Mesenchymal stem cell (in vitro differentiated cells and primary cell): ENCODE data around the gene ARHGAP24.
"Not testable (repeated sequence)": the region's sequence is repeated elsewhere in the genome, so short reads cannot be mapped to it uniquely, and the experiment has no call there.

ENCODE experiments used
- DNase-seq: peaks from one replicate; pipeline ENCODE4 v3.0.0-alpha.2; 2013
- H2AFZ ChIP-seq: one replicate; pipeline ENCODE4 v1.6.1; 2013; ENCODE audit warnings: low read depth, mild to moderate bottlenecking, control low read depth, inconsistent platforms, low read length, moderate library complexity
- H2AK5ac ChIP-seq: 2 replicates; pipeline ENCODE4 v1.6.1; 2013; ENCODE audit warnings: low read length, moderate library complexity, mild to moderate bottlenecking, inconsistent platforms; ENCODE audit not compliant: severe bottlenecking
- H2BK120ac ChIP-seq: one replicate; pipeline ENCODE4 v1.6.1; 2013; ENCODE audit warnings: low read depth, mild to moderate bottlenecking, inconsistent platforms, low read length, moderate library complexity
- H2BK12ac ChIP-seq, 2 experiments: one replicate each; pipeline ENCODE4 v1.6.1; 2013; ENCODE audit warnings: inconsistent platforms in 2 of 2, low read length in 2 of 2, mild to moderate bottlenecking in 2 of 2, moderate library complexity in 2 of 2, control low read depth in 1 of 2
- H2BK15ac ChIP-seq: one replicate; pipeline ENCODE4 v1.6.1; 2013; ENCODE audit warnings: mild to moderate bottlenecking, low read depth, inconsistent platforms; ENCODE audit not compliant: poor library complexity, severe bottlenecking
- H2BK5ac ChIP-seq: 2 replicates; pipeline ENCODE4 v1.6.1; 2013; ENCODE audit warnings: low read depth, mild to moderate bottlenecking, low read length, control low read depth, inconsistent platforms; ENCODE audit not compliant: poor library complexity, severe bottlenecking
- H3K14ac ChIP-seq, 2 experiments: one replicate each; pipeline ENCODE4 v1.6.1; 2013; ENCODE audit warnings: inconsistent platforms in 2 of 2, low read length in 2 of 2, control low read depth in 1 of 2, mild to moderate bottlenecking in 1 of 2, moderate library complexity in 1 of 2
- H3K18ac ChIP-seq, 2 experiments: one replicate each; pipeline ENCODE4 v1.6.1; 2013; ENCODE audit warnings: inconsistent platforms in 2 of 2, low read length in 2 of 2, control low read depth in 1 of 2, low read depth in 1 of 2, mild to moderate bottlenecking in 1 of 2
- H3K23ac ChIP-seq, 2 experiments: one replicate each; pipeline ENCODE4 v1.6.1; 2013; ENCODE audit warnings: inconsistent platforms in 2 of 2, low read length in 2 of 2, mild to moderate bottlenecking in 2 of 2, moderate library complexity in 2 of 2, control low read depth in 1 of 2
- H3K27ac ChIP-seq: 2 replicates; pipeline ENCODE4 v1.5.1; 2013; ENCODE audit warnings: mild to moderate bottlenecking, moderate library complexity, low read length, control low read depth, inconsistent platforms; ENCODE audit not compliant: poor library complexity, severe bottlenecking
- H3K27me3 ChIP-seq, 2 experiments: 2 replicates each; pipeline versions ENCODE4 v1.6.1 to v1.7.0; 2013; ENCODE audit warnings: low read length in 2 of 2, mild to moderate bottlenecking in 2 of 2, moderate library complexity in 2 of 2, control low read depth in 1 of 2, inconsistent platforms in 1 of 2; ENCODE audit not compliant: control insufficient read depth in 1 of 2, insufficient read depth in 1 of 2
- H3K36me3 ChIP-seq, 2 experiments: 2 replicates each; pipeline versions ENCODE4 v1.6.1 to v1.7.0; 2013; ENCODE audit warnings: low read length in 2 of 2, control low read depth in 1 of 2, inconsistent platforms in 1 of 2, low read depth in 1 of 2, mild to moderate bottlenecking in 1 of 2; ENCODE audit not compliant: insufficient read depth in 2 of 2, control insufficient read depth in 1 of 2
- H3K4ac ChIP-seq, 2 experiments: one replicate each; pipeline ENCODE4 v1.6.1; 2013; ENCODE audit warnings: inconsistent platforms in 2 of 2, low read length in 2 of 2, mild to moderate bottlenecking in 2 of 2, moderate library complexity in 2 of 2, control low read depth in 1 of 2, low read depth in 1 of 2
- H3K4me1 ChIP-seq: 2 replicates; pipeline ENCODE4 v1.6.1; 2013; ENCODE audit warnings: low read depth, low read length, control low read depth; ENCODE audit not compliant: control insufficient read depth, insufficient read depth
- H3K4me2 ChIP-seq: 2 replicates; pipeline ENCODE4 v1.6.1; 2013; ENCODE audit warnings: low read length, mild to moderate bottlenecking, inconsistent platforms; ENCODE audit not compliant: poor library complexity, severe bottlenecking
- H3K4me3 ChIP-seq, 2 experiments: 2 replicates each; pipeline versions ENCODE4 v1.5.1 to v1.7.0; 2013; ENCODE audit warnings: low read length in 2 of 2, mild to moderate bottlenecking in 2 of 2, control low read depth in 1 of 2, low read depth in 1 of 2; ENCODE audit not compliant: insufficient read depth in 1 of 2
- H3K79me1 ChIP-seq: replicated peaks from 2 replicates; pipeline ENCODE4 v1.6.1; 2013; ENCODE audit warnings: mild to moderate bottlenecking, control low read depth, low read length, inconsistent platforms; ENCODE audit not compliant: poor library complexity, severe bottlenecking
- H3K9ac ChIP-seq: 2 replicates; pipeline ENCODE4 v1.7.0; 2013; ENCODE audit warnings: mild to moderate bottlenecking, low read length, moderate library complexity
- H3K9me3 ChIP-seq: 2 replicates; pipeline ENCODE4 v1.7.0; 2013; ENCODE audit warnings: mild to moderate bottlenecking, low read length; ENCODE audit not compliant: control insufficient read depth
- H4K8ac ChIP-seq: one replicate; pipeline ENCODE4 v1.6.1; 2013; ENCODE audit warnings: inconsistent platforms, mild to moderate bottlenecking, low read length, moderate library complexity
- H4K91ac ChIP-seq: one replicate; pipeline ENCODE4 v1.6.1; 2013; ENCODE audit warnings: mild to moderate bottlenecking, low read length, inconsistent platforms
- WGBS: methylation state at CpG from one replicate; pipeline ENCODE4 v1.1.7; 2013; ENCODE audit warnings: mixed read lengths; 5-methylcytosine and 5-hydroxymethylcytosine counted together

ARHGAP24 gene

DNA sequence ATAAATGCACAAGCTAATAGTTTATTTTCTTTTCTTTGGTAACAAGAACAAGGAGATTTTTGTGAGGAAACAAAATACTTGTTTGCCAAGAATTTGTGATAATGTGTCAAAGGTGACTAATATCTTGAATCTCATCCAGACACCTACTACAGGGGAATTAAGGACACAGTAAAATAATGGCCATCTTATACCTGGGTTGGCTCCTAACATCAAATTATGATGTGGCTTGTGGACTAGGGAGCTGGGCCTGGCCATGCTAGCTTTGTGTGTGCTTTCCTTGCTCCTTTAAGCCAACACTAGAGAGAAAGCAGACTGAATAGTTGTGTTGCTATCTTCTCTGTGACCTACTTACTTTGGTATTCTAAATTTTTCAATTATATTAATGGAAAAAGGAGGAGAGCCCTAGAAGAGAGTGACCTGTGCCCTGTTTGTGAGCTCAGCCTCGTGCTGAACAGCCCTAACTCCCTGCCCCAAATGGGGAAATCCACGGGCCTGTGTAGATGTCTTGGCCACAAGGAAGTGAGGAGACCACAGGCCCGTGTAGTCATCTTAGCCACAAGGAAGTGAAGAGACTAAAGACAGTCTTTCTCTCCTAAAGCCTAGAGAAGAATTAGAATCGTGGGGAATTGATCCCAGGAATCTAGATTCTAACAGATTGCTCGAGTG, 23.3 kb downstream of the ARHGAP24 start:
- no peak overlapping the region for H2BK5ac ChIP-seq
- H4K91ac ChIP-seq: no peak overlapping the region
- H2AK5ac ChIP-seq: no peak overlapping the region
- no peak overlapping the region for H3K4me2 ChIP-seq
- peak overlapping the region; percentile 80 for H4K8ac ChIP-seq
- H3K4ac ChIP-seq: no peak overlapping the region
- peak; percentile 84 for DNase-seq
- H3K27me3 ChIP-seq: no peaks in the 10 kb centered on the region
- no peak overlapping the region for H2AFZ ChIP-seq
- H3K18ac ChIP-seq: peak overlapping the region in 1 of 2 experiments; percentile 64
- no peak overlapping the region for H3K27ac ChIP-seq
- no peaks in the 10 kb centered on the region for H3K79me1 ChIP-seq
- 35% methylated on average over 4 of the region's 5 CpGs for WGBS
- peak overlapping the region; percentile 95 for H2BK120ac ChIP-seq
- no peak overlapping the region for H2BK12ac ChIP-seq
- H3K36me3 ChIP-seq: no peaks in the 10 kb centered on the region
- H3K9me3 ChIP-seq: no peaks in the 10 kb centered on the region
- H3K14ac ChIP-seq: peak overlapping the region in 1 of 2 experiments; percentile 36
- no peak overlapping the region for H3K23ac ChIP-seq
- peak overlapping the region; percentile 80 for H3K9ac ChIP-seq
- peak overlapping the region in 1 of 2 experiments; percentile 22 for H3K4me3 ChIP-seq
- H3K4me1 ChIP-seq: no peaks in the 10 kb centered on the region
- no peak overlapping the region for H2BK15ac ChIP-seq

DNA sequence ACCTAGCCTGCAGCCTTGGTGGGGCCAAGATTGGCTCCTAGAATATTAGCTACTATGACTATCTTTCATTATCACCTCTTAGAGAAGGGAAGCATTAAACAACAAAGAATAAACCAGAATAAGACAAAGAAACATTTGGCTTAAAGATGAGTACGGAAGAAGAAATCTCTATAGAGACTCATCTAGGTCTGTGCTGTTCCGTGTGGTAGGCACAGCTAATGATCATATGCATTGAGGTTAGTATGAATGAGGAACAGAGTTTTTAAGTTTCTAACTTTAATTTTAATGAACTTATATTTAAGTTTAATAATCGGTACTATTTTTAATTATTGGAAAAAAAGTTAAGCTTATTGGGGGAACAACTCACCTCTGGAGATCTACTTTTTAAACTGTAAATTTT, 24.6 kb downstream of the ARHGAP24 start:
- H3K4me1 ChIP-seq: no peaks in the 10 kb centered on the region

DNA sequence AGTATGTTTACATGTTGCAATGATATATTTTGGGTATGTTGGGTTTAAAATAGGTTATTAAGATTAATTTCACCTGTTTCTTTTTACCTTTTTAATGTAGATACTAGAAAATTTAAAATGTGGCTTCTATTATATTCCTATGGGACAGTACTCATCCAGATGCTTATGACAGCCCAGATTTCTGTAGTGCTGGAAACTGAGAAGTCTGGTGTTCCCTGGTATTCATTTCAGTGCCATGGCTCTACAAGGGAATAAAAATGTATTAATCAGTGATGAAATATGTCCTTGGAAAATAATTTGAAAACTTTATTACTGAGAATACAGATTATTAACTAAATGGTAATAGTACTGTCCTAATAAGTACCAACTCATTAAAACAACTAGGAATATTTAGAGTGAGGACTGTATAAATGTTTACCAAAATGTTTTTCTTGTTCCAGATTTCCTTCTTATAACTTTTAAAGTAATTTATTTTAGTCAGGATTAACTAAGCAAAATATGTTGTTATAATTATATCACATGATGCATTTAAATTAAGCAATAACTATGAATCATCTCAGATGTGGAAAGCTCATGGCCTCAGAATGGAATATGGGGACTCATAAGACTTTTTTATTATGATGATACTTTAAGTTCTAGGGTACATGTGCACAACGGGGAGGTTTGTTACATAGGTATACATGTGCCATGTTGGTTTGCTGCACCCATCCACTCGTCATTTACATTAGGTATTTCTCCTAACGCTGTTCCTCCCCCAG, 25.3 kb downstream of the ARHGAP24 start:
- Histone ChIP-seq H2BK12ac (no peak overlapping the region), H2AK5ac (no peak overlapping the region), H2BK120ac (no peak overlapping the region), H3K4me3 (no peak overlapping the region), H4K91ac (no peak overlapping the region), H4K8ac (no peak overlapping the region), H3K27me3 (no peaks in the 10 kb centered on the region), H3K9ac (peak overlapping the region; percentile 80), H2AFZ (no peak overlapping the region), H3K23ac (no peak overlapping the region), H3K4me1 (no peaks in the 10 kb centered on the region), H2BK5ac (no peak overlapping the region), H3K4me2 (no peak overlapping the region), H3K27ac (no peak overlapping the region), H3K4ac (no peak overlapping the region), H3K36me3 (no peaks in the 10 kb centered on the region), H3K79me1 (no peaks in the 10 kb centered on the region), H2BK15ac (no peak overlapping the region), H3K14ac (no peak overlapping the region), H3K9me3 (no peaks in the 10 kb centered on the region), H3K18ac (no peak overlapping the region)
- DNase-seq: no peak
- 97% methylated on average over 3 of the region's 3 CpGs for WGBS

More for the DNA sequence above, 24.6 kb downstream of the ARHGAP24 start:
- Histone ChIP-seq H2BK5ac (no peak overlapping the region), H3K14ac (no peak overlapping the region), H3K27ac (no peak overlapping the region), H3K23ac (no peak overlapping the region), H2BK120ac (no peak overlapping the region), H3K9me3 (no peaks in the 10 kb centered on the region), H4K8ac (no peak overlapping the region), H3K79me1 (no peaks in the 10 kb centered on the region), H3K18ac (no peak overlapping the region), H2AFZ (no peak overlapping the region), H2BK15ac (no peak overlapping the region), H3K4me3 (no peak overlapping the region), H3K27me3 (no peaks in the 10 kb centered on the region), H4K91ac (no peak overlapping the region), H2BK12ac (no peak overlapping the region), H3K4ac (no peak overlapping the region), H3K4me2 (no peak overlapping the region), H3K36me3 (no peaks in the 10 kb centered on the region), H2AK5ac (no peak overlapping the region), H3K9ac (peak overlapping the region; percentile 80)
- 100% methylated on average over 2 of the region's 3 CpGs for WGBS
- no peak for DNase-seq

DNA sequence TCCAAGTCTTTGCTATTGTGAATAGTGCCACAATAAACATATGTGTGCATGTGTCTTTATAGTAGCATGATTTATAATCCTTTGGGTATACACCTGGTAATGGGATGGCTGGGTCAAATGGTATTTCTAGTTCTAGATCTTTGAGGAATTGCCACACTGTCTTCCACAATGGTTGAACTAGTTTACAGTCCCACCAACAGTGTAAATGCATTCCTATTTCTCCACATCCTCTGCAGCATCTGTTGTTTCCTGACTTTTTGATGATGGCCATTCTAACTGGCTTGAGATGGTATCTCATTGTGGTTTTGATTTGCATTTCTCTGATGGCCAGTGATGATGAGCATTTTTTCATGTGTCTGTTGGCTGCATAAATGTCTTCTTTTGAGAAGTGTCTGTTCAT, 26.2 kb downstream of the ARHGAP24 start:
- H3K27ac ChIP-seq, H3K4me3 ChIP-seq, H2BK12ac ChIP-seq, H4K8ac ChIP-seq, H3K27me3 ChIP-seq, DNase-seq, H3K9ac ChIP-seq, H4K91ac ChIP-seq, H2BK5ac ChIP-seq, H3K4ac ChIP-seq, H2AK5ac ChIP-seq, H2AFZ ChIP-seq, H3K23ac ChIP-seq, H3K36me3 ChIP-seq, H3K9me3 ChIP-seq, H2BK120ac ChIP-seq, H3K79me1 ChIP-seq, H3K18ac ChIP-seq, H3K4me2 ChIP-seq, H2BK15ac ChIP-seq, H3K4me1 ChIP-seq, H3K14ac ChIP-seq: not testable (repeated sequence)
